HG03565 (cell line): ENCODE data around the gene DHRSX.
"Not testable (repeated sequence)": the region's sequence is repeated elsewhere in the genome, so short reads cannot be mapped to it uniquely, and the experiment has no call there.

Source experiments
- ATAC-seq: cut with Tn5 transposase; IDR thresholded peaks from one replicate; pipeline ENCODE4 v1.9.1; 2021; ENCODE audit warnings: mild to moderate bottlenecking, moderate library complexity; ENCODE audit not compliant: unreplicated experiment

The DHRSX gene

DNA sequence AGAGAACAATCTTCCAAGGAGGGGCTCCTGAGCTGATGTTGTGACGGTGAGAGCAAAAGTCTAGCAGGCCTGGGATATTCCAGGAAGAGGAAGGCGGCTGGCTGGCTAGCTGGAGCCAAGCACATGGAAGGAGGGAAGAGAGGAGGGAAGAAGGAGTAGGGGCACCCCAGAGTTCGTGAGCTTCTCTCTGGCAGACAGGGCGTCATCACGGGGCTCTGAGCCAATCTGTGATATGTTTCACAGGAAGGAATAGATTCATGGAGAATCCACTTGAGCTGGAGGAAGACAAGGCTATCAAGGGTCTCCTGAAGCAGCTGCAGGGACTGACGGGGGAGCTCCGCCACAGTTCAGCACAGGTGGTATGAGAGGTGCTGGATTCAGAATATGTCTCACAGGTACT is 73.6 kb downstream of the DHRSX start:
- no peak for ATAC-seq

DNA sequence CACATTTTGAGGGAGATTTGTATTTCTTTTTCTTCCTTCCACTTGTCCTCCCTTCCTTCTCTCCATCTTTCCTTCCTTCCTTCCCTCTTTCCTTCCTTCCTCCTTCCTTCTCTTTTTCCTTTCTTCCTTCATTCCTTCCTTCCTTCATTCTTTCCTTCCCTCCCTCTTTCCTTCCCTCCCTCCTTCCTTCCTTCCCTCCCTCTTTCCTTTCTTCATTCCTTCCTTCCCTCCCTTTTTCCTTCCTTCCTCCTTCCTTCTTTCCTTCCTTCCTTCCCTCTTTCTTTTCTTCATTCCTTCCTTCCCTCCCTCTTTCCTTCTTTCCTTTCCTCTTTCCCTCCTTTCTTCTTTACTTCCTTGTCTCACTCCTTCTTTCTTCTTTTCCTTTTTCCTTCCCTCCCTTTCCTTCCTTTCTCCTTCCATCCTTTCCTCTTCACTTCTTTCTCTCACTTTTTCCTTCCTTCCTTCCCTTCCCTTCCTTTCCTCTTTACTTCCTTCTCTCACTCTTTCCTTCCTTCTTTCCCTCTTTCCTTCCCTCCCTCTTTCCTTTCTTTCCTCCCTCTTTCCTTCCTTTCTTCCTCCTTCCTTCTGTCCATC is 74.4 kb downstream of the DHRSX start:
- ATAC-seq = no peak

DNA sequence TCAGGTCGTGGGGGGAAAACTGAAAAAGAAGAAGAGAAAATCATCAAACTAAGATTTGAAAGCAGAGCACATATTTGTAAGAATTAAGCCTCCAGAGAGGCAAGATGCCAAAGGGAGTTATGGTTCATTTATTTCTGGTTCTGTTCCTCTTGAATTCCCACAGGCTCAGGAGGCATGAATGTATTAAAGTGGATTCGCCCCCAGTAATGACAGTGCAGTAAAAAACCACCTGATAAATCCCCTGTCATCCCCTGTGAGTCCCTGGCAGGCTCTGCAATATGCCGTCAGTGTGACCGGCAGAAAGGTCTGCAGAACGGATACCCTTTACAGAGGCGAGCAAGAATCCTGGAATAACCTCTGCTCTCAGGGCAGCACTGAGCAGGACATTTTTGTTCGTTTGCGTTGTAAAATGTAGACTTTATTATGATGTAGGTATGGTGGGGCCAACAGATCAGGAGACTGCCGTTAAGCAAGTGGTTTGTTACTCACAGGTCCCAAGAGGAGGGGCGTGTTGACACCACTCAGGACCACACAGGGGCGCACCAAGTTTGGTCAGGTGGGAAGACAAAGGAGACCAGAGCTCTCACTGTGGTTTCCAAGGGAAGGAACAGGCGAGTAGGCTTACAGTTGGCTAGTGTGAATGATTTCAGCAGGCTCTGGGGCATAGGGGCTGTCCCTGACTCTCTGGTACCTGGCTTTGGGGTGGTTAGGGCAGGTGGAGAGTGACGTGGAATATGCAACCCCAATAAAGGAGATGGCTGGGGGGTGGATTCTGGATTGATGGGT is 75.3 kb downstream of the DHRSX start:
- no peak for ATAC-seq

DNA sequence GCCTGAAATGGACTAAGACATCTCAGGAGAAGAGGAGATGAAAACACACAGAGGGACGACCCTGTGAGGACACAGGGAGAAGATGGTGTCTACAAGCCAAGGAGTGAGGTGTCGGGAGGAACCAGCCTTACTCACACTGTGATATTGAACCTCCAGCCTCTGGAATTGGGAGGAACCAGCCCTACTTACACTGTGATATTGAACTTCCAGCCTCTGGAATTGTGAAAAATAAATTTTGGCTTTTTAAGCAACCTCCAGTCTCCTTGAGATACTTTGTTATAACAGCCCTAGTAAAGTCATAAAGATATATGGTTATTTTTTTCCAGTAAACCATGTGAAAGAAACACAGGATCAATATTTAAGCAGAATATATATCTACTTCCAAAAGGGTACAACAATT is 76.5 kb downstream of the DHRSX start:
- ATAC-seq = no peak

DNA sequence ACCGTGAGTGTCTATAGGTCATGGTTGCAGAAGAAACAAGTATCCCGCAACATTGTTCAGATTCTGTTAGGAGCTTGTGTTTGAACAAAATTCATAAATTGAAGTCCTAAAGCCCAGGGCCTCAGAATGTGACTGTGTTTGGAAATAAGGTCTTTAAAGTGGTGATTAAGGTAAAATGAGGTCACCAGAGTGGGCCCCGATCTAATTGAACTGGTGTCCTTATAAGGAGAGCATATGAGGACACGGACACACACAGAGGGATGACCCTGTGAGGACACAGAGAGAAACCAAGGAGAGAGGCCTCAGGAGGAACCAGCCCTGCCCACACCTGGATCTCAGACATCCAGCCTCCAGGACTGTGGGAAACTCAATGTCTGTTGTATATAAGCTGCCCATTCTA is 76.9 kb downstream of the DHRSX start:
- no peak for ATAC-seq

DNA sequence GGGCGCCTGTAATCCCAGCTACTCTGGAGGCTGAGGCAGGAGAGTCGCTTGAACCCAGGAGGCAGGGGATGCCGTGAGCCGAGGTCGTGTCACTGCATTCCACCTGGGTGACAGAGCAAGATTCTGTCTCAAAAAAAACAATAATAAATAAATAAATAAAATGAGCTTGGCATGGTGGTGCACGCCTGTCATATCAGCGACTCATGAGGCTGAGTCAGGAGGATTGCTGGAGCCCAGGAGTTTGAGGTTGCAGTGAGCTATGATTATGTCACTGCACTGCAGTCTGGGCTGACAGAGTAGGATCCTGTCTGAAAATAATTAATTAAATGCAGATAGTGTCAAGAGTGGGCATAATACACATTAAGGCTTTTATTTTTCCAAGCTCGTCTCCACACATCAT is 77.5 kb downstream of the DHRSX start:
- no peak for ATAC-seq

DNA sequence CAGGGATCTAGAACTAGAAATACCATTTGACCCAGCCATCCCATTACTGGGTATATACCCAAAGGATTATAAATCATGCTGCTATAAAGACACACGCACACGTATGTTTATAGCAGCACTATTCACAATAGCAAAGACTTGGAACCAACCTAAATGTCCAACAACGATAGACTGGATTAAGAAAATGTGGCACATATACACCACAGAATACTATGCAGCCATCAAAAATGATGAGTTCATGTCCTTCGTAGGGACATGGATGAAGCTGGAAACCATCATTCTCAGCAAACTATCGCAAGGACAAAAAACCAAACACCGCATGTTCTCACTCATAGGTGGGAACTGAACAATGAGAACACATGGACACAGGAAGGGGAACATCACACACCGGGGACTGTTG is 81.4 kb downstream of the DHRSX start:
- ATAC-seq = not testable (repeated sequence)

DNA sequence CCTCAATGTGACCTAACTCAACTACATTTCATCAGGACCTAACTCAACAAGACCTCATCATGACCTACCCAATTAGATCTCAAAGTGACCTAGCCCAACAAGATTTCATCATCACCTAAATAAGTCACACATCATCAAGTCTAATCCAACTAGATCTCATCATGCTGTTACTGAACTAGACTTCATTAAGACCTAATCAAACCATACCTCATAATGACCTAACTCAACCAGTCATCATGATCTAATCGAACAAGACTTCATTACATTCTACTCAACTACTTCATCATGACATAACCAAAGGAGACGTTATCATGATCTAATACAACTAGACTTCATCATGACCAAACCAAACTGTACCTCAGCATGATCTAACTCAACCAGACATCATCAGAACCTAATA is 82.8 kb downstream of the DHRSX start:
- no peak for ATAC-seq

DNA sequence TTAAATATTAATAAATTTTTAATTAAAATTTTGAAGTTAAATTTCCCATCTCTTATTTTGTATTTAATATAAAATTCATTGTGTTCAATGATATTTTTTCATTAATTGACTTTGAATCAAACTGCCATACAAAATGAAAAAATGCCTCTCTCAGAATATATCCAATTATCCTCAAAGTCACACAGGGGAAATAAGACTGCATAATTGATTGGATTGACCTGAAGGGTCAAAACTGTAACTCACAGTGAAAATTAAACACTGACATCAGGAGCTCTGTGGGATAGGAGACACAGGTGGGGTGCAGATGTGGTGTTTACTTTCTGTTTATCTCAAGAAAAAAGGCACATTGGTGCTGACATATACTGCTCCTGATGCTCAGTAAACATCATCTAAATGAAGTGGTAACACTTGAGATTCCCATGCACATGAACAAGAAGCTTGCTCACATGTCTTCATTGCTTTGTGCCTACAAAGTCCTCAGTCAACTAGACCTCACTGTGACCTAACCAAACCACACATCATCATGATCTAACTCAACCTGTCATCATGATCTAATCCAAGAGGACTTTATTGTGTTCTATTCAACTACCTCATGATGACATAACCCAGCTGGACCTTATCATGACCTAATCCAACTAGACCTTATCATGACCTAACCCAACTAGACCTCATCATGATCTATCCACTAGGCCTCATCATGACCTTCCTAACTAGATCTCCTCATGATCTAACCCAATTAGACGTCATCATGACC is 83.7 kb downstream of the DHRSX start:
- no peak for ATAC-seq

DNA sequence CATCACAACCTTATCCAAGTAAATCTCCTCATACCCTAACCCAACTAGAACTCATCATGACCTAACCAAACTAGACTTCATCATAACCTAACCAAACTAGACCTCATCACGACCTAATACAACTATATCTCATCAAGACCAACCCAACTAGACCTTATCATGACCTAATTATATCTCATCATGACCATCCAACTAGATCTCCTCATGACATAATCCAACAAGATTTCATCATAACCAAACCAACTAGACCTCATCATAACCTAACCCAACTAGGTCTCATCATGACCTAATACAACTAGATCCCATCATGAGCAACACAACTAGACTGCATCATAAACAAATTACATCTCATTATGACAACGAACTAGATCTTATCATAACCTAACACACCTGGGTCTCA is 86.4 kb downstream of the DHRSX start:
- no peak for ATAC-seq

DNA sequence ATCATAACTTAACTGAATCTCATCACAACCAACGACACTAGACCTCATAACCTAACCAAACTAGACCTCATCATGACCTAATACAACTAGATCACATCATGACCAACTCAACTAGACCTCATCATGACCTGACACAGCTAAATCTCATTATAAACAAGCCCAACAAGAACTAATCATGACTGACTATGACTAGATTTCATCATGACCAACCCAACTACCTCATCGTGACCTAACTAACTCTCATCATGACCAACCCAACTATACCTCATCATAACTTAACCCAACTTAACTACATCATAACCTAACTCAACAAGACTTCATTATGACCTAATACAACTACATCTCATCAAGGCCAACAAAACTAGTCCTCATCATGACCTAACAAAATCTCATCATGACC is 86.8 kb downstream of the DHRSX start:
- ATAC-seq = no peak

DNA sequence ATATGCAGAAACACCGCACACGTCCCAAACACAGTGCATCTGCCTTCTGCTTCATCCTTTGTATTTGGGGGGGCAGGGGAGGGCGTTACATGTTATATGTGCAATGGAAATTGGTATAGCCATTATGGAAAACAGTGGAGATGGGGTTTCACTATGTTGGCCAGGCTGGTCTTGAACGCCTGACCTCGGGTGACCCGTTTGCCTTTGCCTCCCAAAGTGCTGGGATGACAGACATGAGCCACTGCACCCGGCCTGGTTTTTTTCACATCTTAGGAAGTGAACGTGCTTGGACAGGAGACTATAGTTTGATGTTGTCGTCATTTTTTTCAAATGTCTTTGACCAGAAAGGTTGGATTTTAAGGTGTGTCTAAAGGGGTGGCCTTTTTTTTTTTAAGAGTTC is 88.6 kb downstream of the DHRSX start:
- no peak for ATAC-seq

- no peak for ATAC-seq
Observed at GRCh38 chrX:2410279-2411020, 90.3 kb downstream of the DHRSX start.

DNA sequence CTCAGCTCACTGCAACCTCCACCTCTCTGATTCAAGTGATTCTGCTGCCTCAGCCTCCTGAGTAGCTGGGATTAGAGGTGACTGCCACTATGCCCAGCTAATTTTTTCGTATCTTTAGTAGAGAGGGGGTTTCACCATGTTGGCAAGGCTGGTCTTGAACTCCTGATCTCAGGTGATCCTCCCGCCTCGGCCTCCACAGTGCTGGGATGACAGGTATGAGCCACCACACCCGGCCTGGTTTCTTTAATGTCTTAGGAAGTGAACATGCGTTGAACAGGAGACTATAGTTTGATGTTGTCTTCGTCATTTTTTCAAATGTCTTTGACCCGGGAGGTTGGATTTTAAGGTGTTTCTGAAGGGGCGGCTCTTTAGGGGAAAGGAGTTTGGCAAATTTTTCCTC is 91.0 kb downstream of the DHRSX start:
- ATAC-seq = no peak

DNA sequence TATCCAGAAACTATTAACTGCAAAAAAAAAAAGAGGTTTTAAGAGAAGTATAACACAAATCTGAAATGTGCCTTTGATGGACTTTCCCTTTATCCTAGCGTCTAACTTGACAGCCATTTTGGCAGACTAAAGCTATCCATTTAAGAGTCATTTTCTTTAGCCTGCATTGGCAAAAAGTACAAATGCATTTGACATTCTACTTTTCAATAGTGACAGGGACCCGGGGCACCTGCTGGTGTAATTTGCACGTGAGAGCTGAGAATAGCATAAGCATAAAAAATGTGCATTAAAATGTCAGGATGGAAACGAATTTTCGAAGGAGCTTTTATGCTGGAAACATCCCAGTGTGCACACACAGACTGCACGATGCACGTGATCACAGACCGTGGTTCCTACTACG is 91.9 kb downstream of the DHRSX start:
- ATAC-seq = no peak

- ATAC-seq = no peak
Observed at GRCh38 chrX:2406891-2407518, 93.8 kb downstream of the DHRSX start.

GRCh38 chrX:2404776-2405175 is 96.0 kb downstream of the DHRSX start:
- ATAC-seq = no peak

DNA sequence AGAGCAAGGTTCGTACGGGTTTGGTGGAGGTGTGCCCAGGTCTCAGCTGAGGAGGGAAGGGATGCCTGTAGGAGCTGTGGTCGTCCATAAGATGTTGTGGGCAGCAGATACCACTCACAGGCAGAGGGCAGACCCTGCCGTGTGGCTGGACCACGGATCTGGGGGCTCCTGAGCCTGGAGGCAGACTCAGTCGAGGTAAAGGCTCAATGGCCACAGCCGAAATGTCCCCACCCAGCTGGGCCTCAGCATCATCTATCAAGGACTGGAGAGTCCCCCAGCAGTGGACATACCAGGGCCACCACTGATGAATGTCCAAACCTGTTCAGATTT is 98.5 kb downstream of the DHRSX start:
- no peak for ATAC-seq

DNA sequence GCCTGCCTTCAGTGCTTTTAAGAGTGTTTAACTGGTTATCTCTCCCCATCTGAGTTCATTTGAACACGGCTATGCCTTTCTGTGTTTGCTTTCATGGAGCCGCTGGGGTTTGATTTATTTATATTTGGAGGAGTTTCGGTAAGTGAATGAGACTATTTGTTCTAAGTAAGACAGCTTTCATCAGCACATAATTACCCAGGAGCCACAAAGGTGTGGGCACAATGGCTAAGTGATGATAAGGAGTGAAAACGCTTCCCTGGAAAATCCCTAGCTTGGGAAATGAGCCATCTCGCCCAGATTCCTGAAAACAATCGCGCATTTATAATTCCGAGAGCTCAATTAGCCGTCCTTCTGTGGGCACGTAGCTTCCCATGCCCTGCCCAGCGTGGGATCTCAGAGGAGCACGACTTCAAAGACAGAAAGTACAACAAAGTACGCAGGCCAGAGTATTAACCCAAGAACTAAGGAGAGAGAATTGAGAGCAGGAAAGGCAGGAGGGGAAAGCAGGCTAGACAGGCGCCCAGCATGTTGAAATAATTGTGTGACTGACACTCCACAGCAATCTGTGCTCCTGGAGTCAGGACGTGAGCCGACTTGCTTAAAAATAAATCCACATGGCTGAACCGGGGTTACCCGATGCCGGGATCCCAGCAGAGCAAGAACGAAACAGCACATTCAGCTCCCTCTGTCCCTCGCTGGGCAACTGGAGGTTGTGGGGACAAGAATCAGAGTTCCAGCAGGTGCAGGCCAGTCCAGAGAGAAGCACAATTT is 99.0 kb downstream of the DHRSX start:
- no peak for ATAC-seq

DNA sequence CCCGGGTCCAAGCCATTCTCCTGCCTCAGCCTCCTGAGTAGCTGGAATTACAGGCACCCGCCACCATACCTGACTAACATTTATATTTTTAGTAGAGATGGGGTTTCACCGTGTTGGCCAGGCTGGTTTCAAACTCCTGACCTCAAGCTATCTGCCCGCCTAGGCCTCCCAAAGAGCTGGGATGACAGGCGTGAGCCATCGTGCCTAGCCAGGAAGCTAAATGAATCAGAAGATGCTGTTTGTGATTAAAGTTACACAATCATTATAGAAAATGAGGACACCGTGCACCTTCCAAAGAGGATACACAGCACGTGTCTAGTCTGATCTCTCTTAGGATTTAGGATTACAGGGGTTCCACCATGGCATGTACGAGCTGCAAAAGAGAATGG is 99.6 kb downstream of the DHRSX start:
- no peak for ATAC-seq
